ENCODE data around the gene SPINK9.

Gene SPINK9

GRCh38 chr5:148335259-148335658, at the start of gene SPINK9:
Gene SPINK9 (plus strand): TSS chr5:148335559. CDS start chr5:148335614, 55 bp downstream.
- no peak for DNase-seq

- DNase-seq: no peak
These were observed 44.8 kb upstream of the SPINK9 start for GRCh38 chr5:148290271-148291195.

GRCh38 chr5:148297731-148298130, 37.6 kb upstream of the SPINK9 start:
- no peak for DNase-seq

GRCh38 chr5:148306446-148306845, 28.9 kb upstream of the SPINK9 start:
- DNase-seq: no peak

GRCh38 chr5:148309019-148309418, 26.3 kb upstream of the SPINK9 start:
- no peak for DNase-seq

- no peak for DNase-seq
These were observed 25.6 kb upstream of the SPINK9 start for GRCh38 chr5:148309746-148310145.

- no peak for DNase-seq
These were observed 23.9 kb upstream of the SPINK9 start for GRCh38 chr5:148311484-148311883.

GRCh38 chr5:148312153-148312552, 23.2 kb upstream of the SPINK9 start, which contains the start of gene SPINK7:
Gene SPINK7 (plus strand): TSS chr5:148312423. CDS start chr5:148312484, 61 bp downstream.
- DNase-seq: no peak

- no peak for DNase-seq
These were observed 21.2 kb upstream of the SPINK9 start for GRCh38 chr5:148314187-148314586.

GRCh38 chr5:148314731-148315130, 20.6 kb upstream of the SPINK9 start:
- no peak for DNase-seq

- DNase-seq: peak; percentile 4
These were observed 15.1 kb upstream of the SPINK9 start for GRCh38 chr5:148320011-148320963.

- no peak for DNase-seq
These were observed 2.0 kb upstream of the SPINK9 start for GRCh38 chr5:148333262-148333849.

GRCh38 chr5:148336704-148337435, 1.5 kb downstream of the SPINK9 start:
- DNase-seq: no peak

- DNase-seq: no peak
These were observed 7.1 kb downstream of the SPINK9 start for GRCh38 chr5:148342371-148343045.

GRCh38 chr5:148343046-148343407, 7.7 kb downstream of the SPINK9 start:
- no peak for DNase-seq

GRCh38 chr5:148343603-148344487, 8.5 kb downstream of the SPINK9 start:
- no peak for DNase-seq

GRCh38 chr5:148347706-148348105, 12.3 kb downstream of the SPINK9 start:
- DNase-seq: no peak

GRCh38 chr5:148352696-148353095, 17.3 kb downstream of the SPINK9 start:
- no peak for DNase-seq

- DNase-seq: no peak
These were observed 18.3 kb downstream of the SPINK9 start for GRCh38 chr5:148353634-148354033.

GRCh38 chr5:148364343-148364742, 29.0 kb downstream of the SPINK9 start:
- no peak for DNase-seq

GRCh38 chr5:148368299-148368698, 32.9 kb downstream of the SPINK9 start:
- DNase-seq: no peak

All from activated gamma-delta T cell treated with Interleukin-2 at 50 U/mL for 16 hours (primary cell).